Bone marrow (tissue), 2 donors: ENCODE results near the gene HOTAIR.
A peak's percentile ranks its signal among the peaks of the same experiment; 100 is the strongest.

Source experiments
- DNase-seq, 2 donors: peaks; one replicate each; lab custom pipeline; 2025; lab: John Stamatoyannopoulos, UW

The HOTAIR gene

GRCh38 chr12:54000116-54001114 is 25.7 kb upstream of the HOTAIR start, which contains the start of gene HOXC9:
Gene HOXC9 (plus strand): TSS chr12:54000161. CDS start chr12:54000189, 28 bp downstream.
- DNase-seq = no peak

GRCh38 chr12:53999559-54000115 is 24.9 kb upstream of the HOTAIR start:
- no peak for DNase-seq

- DNase-seq = no peak
Measured at GRCh38 chr12:53998900-53999236, 24.1 kb upstream of the HOTAIR start.

DNA sequence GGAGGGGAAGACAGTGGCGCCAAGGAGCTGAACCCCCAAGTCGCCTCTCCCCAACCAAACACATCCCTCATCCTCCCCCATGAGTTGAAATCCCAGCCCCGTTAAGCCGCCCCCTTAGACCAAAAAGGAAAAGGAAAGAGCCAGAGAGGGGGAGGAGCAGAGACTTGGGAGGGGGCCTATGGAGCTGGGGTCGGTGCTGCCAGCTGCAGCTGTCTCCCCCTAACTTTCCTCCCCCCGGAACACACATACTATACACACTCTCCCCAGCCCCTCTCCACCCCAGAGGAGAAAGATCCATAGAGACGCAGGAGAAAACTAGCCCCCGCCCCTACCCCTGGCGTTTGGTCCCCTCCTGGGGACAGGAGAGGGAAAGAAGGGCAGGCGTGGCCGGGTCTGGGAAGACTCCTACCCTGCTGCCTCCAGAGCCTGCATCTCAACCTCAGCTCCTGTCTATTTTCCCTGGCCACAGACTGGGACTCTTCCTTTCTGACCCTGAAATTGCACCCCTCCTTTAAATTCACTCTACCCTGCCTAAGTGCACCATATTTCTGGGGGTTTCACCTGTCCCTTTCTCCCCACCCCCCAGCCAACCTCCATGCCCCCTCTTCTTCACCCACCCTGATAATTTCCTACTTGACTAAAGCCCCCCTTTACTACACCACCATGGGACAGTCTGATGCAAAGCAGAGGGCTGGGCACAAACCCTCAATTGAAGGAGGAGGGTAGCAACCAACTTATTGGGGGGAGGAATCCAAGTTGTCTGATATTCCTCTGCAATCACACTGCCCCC is 23.6 kb upstream of the HOTAIR start:
- no peak for DNase-seq

GRCh38 chr12:53997204-53998109 is 22.7 kb upstream of the HOTAIR start:
- DNase-seq = no peak

GRCh38 chr12:53996240-53997203 is 21.8 kb upstream of the HOTAIR start:
- no peak for DNase-seq

GRCh38 chr12:53995378-53996239 is 20.9 kb upstream of the HOTAIR start:
- peak in 1 of 2 donors; percentile 31 for DNase-seq

- DNase-seq = no peak
Measured at GRCh38 chr12:53995002-53995377, 20.2 kb upstream of the HOTAIR start.

- no peak for DNase-seq
Measured at GRCh38 chr12:53994264-53995001, 19.7 kb upstream of the HOTAIR start.

DNA sequence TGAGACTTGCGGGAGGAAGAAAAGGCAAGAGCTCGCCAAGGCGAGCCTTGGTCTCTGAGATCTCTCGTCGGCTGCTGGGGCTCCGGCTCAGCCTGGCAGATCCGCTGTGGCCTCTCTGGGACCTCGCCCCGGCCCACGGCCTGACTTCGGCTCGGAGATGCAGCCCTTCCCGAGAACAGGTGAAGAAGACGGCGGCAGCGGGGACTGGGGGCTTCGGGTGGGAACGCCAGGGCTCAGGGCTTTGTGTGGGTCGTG is 19.2 kb upstream of the HOTAIR start:
- DNase-seq = no peak

- no peak for DNase-seq
Measured at GRCh38 chr12:53993162-53994008, 18.6 kb upstream of the HOTAIR start.

DNA sequence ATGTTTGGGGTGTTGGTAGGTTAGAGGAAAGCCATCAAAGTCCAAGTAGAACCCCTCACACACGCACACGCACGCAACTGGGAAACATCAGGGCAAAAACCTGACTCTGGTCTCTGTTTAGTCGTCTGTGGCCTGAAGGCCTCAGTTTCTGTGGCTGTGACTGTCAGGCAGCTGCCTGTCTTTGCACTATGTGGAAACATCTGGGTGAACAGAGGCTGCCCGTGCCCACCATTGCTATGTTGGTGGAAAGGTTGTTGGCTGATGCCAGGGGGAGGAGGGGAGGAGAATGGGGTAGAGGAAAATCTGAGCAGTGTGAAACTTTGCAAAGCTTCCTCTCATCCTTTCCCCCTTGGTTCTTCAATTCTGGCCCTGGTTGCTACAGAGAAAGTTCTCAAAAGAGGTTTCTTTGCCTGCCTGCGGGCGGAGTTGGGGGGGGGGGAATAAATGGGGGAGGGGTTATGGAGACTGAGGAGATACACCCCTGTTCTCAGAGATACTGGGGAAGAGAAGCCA is 17.7 kb upstream of the HOTAIR start:
- no peak for DNase-seq

- no peak for DNase-seq
Measured at GRCh38 chr12:53991077-53991460, 16.3 kb upstream of the HOTAIR start.

DNA sequence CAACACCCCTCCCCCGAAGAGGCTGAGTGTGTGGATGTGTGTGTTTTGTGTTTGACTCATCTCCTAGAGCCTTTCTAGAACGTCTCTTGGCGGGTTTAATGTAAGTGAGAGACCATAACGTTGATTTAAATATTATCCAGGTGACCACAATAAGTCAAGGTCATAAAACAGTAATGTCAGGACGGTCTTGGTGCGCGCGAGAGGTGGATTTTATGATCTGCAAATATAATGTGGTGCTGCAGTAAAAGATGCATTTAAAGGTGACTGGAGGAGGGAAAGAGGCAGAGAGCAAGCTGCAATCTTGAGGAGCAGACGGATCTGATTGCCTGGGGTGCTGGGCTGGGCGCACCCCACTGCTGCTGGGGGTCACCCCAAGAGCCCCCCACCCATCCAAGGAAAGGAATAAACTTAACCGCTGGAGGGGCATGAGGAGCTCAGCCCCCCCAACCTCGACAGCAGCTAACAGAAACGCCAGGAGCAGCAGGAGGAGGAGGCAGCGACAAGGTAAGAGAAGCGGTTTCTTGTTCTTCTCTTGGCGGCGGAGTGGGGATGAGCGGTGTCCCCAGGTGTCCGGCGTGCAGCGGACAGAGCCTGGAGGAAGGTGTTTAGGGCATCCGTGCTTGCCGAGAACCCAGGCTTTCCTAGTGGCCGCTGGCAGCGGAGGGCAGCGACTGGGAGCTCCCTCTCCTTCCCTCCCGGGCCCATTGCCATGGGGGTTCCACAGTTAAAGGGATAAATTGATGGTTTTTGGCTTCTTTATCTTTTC is 15.7 kb upstream of the HOTAIR start:
- no peak for DNase-seq

- no peak for DNase-seq
Measured at GRCh38 chr12:53989227-53990113, 14.7 kb upstream of the HOTAIR start.
